GM19455 (cell line): Measurements from ENCODE around the gene C4A.
"Not testable (repeated sequence)": the region's sequence is repeated elsewhere in the genome, so short reads cannot be mapped to it uniquely, and the experiment has no call there.

Experiments used
- ATAC-seq: cut with Tn5 transposase; IDR thresholded peaks from one replicate; pipeline ENCODE4 v1.9.1; 2021; ENCODE audit not compliant: unreplicated experiment

The C4A gene

GRCh38 chr6:31981744-31982143 is at the start of gene C4A:
TSS of gene C4A (plus strand) at chr6:31982057. CDS start at chr6:31982108, 51 bp downstream.
- ATAC-seq: not testable (repeated sequence)

- not testable (repeated sequence) for ATAC-seq
These were observed 49.7 kb upstream of the C4A start for GRCh38 chr6:31932137-31932536.

- no peak for ATAC-seq
These were observed 48.3 kb upstream of the C4A start for GRCh38 chr6:31933537-31933936.

GRCh38 chr6:31935021-31935420 is 46.8 kb upstream of the C4A start:
- ATAC-seq: no peak

- no peak for ATAC-seq
These were observed 46.0 kb upstream of the C4A start for GRCh38 chr6:31935823-31936222.

GRCh38 chr6:31940256-31940664 is 41.6 kb upstream of the C4A start:
- no peak for ATAC-seq

- no peak for ATAC-seq
These were observed 38.1 kb upstream of the C4A start for GRCh38 chr6:31943742-31944141.

GRCh38 chr6:31945154-31945506 is 36.7 kb upstream of the C4A start:
- no peak for ATAC-seq

- ATAC-seq: no peak
These were observed 36.1 kb upstream of the C4A start, which contains the start of gene CFB for GRCh38 chr6:31945507-31946369. TSS of gene CFB (plus strand) at chr6:31946095. CDS start at chr6:31946222, 127 bp downstream.

GRCh38 chr6:31946370-31946885 is 35.4 kb upstream of the C4A start:
- no peak for ATAC-seq

- ATAC-seq: no peak
These were observed 34.7 kb upstream of the C4A start for GRCh38 chr6:31947070-31947675.

GRCh38 chr6:31947864-31948263 is 34.0 kb upstream of the C4A start:
- no peak for ATAC-seq

GRCh38 chr6:31948306-31948705 is 33.6 kb upstream of the C4A start:
- no peak for ATAC-seq

GRCh38 chr6:31948753-31949413 is 33.0 kb upstream of the C4A start:
- no peak for ATAC-seq

- ATAC-seq: no peak
These were observed 31.8 kb upstream of the C4A start for GRCh38 chr6:31949926-31950548.

- ATAC-seq: no peak
These were observed 29.6 kb upstream of the C4A start for GRCh38 chr6:31952140-31952805.

GRCh38 chr6:31952890-31953289 is 29.0 kb upstream of the C4A start:
- no peak for ATAC-seq

GRCh38 chr6:31954511-31954910 is 27.3 kb upstream of the C4A start:
- ATAC-seq: no peak

- no peak for ATAC-seq
These were observed 25.1 kb upstream of the C4A start for GRCh38 chr6:31956796-31957195.

GRCh38 chr6:31958412-31958740 is 23.5 kb upstream of the C4A start:
- no peak for ATAC-seq
